GM12891 (cell line): ENCODE measurements around the gene PPP2R2B.

Experiments used
- DNase-seq: peaks from one replicate; pipeline ENCODE4 v3.0.0; 2011; ENCODE audit warnings: low spot score; ENCODE audit not compliant: insufficient read length
- FAIRE-seq: peaks from 2 replicates; lab custom pipeline; 2011; peaks lifted over from hg19 to GRCh38; lab: Jason Lieb, UNC
- PAX5 ChIP-seq: IDR thresholded peaks from 2 replicates; pipeline ENCODE4 v1.6.1; 2011; ENCODE audit warnings: low read length, moderate library complexity, mild to moderate bottlenecking; ENCODE audit not compliant: insufficient read depth, severe bottlenecking
- POLR2A ChIP-seq: IDR thresholded peaks from 2 replicates; pipeline ENCODE4 v1.6.1; 2011; ENCODE audit warnings: low read depth, low read length, control low read depth
- POLR2AphosphoS5 ChIP-seq: IDR thresholded peaks from 2 replicates; pipeline ENCODE4 v1.6.1; 2011; ENCODE audit warnings: low read depth, low read length, control low read depth
- POU2F2 ChIP-seq: IDR thresholded peaks from 2 replicates; pipeline ENCODE4 v1.6.1; 2011; ENCODE audit warnings: low read depth, mild to moderate bottlenecking, control low read depth, low read length, moderate library complexity
- SPI1 ChIP-seq: IDR thresholded peaks from 2 replicates; pipeline ENCODE4 v1.6.1; 2011; ENCODE audit warnings: low read depth, low read length, control low read depth
- TAF1 ChIP-seq: IDR thresholded peaks from 2 replicates; pipeline ENCODE4 v1.6.1; 2011; ENCODE audit warnings: low read depth, low read length, control low read depth

The PPP2R2B gene

DNA sequence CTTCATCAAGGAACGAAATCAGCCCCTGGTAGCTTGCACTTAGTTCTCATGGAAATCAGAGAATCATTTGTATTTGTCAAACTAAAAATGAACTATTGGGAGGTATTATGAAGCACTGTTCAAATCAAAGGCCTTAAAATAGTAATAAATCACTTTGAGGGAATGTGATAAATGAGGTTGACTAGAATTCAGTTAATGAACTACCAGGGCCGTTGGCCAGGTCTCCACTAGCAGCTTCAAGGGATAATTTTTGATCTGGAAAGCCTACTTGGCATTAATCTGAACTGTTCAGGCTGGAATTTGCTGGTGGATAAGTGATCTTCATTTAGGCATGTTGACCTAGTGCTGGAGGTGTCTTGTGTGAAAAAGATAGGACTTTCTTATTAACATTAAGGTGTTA is 286.2 kb downstream of the PPP2R2B start:
- DNase-seq (no peak), FAIRE-seq (no peak)
- TF ChIP-seq PAX5 (no peak), POLR2A (no peak), POLR2AphosphoS5 (no peak), SPI1 (no peak), TAF1 (no peak), POU2F2 (no peak)

DNA sequence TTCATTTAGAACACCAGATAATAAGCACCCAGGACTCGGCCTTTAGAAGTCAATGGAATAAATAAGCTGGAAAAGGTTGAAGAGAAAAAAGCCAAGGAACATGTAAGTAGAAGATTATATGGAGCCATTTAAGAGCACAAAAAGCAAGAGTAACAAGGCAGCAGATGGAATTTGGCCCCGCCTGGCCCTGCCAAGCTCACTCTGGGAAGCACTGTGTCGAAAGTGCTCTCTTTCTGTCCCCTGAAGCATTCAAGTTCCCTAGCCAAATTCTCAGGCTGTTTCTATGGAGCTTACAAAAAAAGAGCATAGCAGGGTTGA is 289.6 kb downstream of the PPP2R2B start:
- no peak for TF ChIP-seq PAX5
- TF ChIP-seq POLR2A, result no peak
- no peak for TF ChIP-seq POU2F2
- no peak for TF ChIP-seq SPI1
- no peak for TF ChIP-seq TAF1
- TF ChIP-seq POLR2AphosphoS5, result no peak
- DNase-seq (no peak), FAIRE-seq (no peak)

DNA sequence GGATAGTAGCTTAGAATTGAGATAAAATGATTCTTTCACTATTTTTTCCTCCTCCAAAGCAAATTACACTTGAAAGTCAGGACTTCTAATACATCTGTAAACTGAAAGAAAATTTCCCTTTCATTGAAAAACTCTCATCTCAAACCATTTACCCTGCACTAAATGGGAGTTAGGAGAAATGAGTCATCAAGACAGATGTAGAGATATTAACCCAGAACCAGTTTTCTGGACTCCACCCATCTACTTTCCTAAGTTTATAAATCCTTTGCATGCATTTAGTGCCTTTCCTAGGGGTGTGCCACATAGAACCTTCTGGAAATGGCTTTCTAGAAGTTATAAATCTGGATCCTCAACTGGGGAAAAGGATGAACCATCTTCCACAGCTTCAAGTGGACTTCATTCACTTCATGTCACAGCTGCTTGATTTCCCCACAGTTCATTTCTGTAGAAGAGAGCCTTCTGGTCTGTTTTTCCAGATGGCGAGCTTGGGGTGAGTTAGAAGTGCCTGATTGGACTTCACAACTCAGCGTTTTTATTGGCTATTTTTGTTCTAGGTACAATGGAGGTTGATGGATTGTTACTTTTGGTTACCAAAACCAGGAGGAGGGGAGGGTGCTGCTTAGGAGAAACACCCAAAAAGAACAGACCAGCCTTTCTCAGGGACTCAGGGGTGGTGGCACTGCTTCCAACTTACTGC is 290.1 kb downstream of the PPP2R2B start:
- FAIRE-seq, result no peak
- no peak for TF ChIP-seq PAX5
- no peak for TF ChIP-seq POLR2A
- TF ChIP-seq POU2F2, result no peak
- TF ChIP-seq TAF1, result no peak
- no peak for TF ChIP-seq SPI1
- TF ChIP-seq POLR2AphosphoS5, result no peak
- DNase-seq, result no peak

DNA sequence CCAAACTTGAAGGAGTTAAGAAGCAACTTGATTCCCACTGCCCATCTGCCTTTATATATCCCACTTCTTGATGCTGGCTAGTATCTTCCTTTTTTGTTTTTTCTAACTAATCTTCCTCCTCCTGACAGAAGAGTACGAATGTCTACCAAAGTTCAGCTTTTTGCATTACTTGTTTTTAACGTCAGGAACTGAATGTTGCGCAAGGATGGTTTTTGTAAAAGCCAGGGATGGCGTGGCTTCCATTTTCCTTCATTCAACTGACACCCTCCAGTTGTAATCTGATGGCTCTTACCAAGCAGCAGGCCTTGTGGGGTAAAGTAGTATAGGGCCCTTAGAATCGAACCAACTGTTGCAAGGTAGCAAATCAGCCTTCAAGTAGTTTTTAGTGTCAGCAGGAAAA is 291.8 kb downstream of the PPP2R2B start:
- no peak for FAIRE-seq
- no peak for DNase-seq
- TF ChIP-seq POLR2AphosphoS5, result no peak
- no peak for TF ChIP-seq POLR2A
- TF ChIP-seq SPI1, result no peak
- no peak for TF ChIP-seq TAF1
- TF ChIP-seq PAX5, result no peak
- TF ChIP-seq POU2F2, result no peak

DNA sequence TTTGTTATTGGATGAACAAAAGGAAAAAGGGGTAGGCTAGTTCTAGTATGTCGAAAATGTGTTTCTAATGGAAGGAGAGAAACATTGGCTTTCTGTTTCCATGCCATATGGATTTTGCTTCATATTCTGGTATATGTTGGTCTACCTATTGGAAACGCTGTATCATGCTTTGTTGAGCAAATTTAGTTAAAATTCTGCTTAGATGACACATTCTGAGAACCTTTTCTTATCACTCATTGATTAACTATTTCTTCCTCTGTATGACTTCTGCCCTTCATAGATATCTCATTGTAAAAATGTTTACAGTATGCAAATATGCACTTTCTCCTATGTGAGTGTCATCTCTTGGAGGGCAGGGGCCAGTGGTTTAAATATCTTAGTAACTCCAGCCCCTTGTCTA is 293.8 kb downstream of the PPP2R2B start:
- TF ChIP-seq SPI1, result no peak
- TF ChIP-seq POLR2AphosphoS5, result no peak
- no peak for TF ChIP-seq TAF1
- no peak for TF ChIP-seq POLR2A
- TF ChIP-seq PAX5, result no peak
- TF ChIP-seq POU2F2, result no peak
- DNase-seq, result no peak
- no peak for FAIRE-seq

DNA sequence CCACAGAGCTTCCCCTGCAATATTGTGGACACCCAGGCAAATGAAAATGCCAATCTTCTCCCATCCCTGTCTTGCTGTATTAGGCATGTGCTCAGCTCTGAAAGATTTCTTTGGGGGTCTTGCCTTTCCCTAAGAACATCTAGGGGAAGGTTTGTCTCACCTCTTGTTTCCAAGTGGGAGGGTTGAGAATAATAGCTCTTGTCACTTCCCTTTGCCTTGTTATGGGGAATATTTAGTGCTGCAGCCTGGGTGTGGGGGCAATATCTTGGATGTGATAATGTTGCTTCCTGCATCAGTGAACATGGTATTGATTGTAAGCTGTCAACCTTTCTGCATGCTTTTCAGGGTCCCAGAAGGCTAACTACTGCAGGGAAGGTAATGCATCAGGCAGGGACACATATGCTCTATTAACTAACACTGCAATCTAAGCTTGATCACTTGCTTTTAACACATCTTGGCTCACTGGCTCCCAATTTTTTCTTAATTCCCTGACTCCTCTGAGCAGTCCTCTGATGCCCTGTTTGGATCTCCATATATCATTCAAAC is 296.4 kb downstream of the PPP2R2B start:
- FAIRE-seq (no peak), DNase-seq (no peak)
- TF ChIP-seq POU2F2, result no peak

DNA sequence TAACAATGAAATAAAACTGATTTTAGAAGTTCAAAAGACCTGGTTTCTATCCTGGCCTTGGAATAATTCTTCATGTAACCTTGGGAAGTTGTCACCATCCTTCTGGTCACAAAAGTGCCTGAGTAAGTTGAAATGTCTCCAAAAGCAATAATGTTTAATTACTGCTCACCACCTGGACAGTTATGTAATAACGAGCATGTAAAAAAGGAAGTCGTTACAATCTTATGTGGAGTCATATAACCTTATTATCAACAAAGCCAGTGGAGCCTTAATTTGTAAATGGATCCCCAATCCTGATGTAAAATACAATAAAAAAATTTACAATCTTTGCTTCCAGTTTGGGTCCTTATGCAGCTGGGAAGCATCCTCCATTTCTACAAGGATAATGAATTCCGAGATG is 298.3 kb downstream of the PPP2R2B start:
- no peak for TF ChIP-seq POU2F2
- TF ChIP-seq POLR2AphosphoS5, result no peak
- no peak for TF ChIP-seq POLR2A
- TF ChIP-seq SPI1, result no peak
- no peak for TF ChIP-seq TAF1
- no peak for TF ChIP-seq PAX5
- DNase-seq, result no peak
- no peak for FAIRE-seq

DNA sequence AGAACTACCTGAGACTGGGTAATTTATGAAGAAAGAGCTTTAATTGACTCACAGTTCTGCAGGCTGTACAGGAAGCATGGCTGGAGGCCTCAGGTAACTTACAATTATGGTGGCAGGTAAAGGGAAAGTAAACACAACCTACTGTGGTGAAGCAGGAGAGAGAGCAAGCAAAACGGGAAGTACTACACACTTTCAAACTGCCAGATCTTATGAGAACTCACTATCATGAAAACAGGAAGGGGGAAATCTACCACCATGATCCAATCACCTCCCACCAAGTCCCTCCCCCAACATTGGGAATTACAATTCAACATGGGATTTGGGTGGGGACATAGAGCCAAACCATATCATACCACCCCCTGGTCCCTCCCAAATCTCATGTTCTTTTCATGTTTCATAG is 303.8 kb downstream of the PPP2R2B start:
- FAIRE-seq (no peak), DNase-seq (no peak)
- TF ChIP-seq TAF1, result no peak
- no peak for TF ChIP-seq POU2F2
- TF ChIP-seq POLR2AphosphoS5, result no peak
- TF ChIP-seq POLR2A, result no peak
- TF ChIP-seq SPI1, result no peak
- TF ChIP-seq PAX5, result no peak

DNA sequence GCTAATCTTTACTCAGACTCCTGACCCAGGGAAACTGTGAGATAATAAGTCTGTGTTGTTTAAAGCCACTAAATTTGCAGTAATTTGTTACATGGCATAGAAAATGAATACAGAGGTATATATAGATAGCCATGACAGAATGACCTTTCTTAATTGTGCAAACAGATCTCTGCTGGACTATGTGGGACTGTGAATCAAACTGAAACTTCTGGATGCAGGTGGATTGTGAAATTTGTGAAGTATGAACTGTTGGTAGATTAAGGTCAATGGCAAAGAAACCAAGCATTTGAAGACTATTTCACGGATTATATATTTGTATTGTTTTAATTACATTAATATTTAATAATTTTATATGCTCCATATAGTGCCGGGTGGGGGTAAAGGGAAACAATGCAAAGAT is 310.4 kb downstream of the PPP2R2B start:
- FAIRE-seq (no peak), DNase-seq (no peak)
- no peak for TF ChIP-seq SPI1
- no peak for TF ChIP-seq PAX5
- TF ChIP-seq TAF1, result no peak
- TF ChIP-seq POLR2A, result no peak
- no peak for TF ChIP-seq POU2F2
- TF ChIP-seq POLR2AphosphoS5, result no peak

DNA sequence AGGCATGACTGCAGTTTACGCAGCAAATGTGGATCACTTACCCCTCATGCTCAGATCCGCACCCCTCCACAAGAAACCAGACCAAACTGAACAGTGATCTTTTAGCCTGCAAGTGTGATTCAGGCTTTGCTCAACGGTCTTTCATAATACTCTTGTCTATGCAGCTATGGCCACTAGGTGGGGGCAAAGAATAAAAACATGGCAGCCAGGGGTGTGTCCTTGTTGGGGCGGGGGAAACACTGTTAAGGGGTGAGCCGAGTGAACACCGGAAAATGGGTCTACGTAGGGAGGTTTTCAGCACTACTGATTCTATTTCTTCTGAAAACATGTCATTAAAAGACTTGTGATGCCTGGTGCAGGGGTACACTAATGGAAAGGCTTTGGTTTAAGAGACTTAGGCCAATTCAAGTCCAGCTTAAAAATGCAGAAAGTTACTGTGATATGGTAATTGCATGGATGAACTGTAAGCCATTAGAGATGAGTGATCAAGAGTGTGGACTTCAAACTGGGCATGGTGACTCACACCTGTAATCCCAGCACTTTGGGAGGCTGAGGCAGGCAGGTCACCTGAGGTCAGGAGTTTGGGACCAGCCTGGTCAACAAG is 312.7 kb downstream of the PPP2R2B start:
- FAIRE-seq (peak; percentile 82), DNase-seq (peak; percentile 36)
- TF ChIP-seq TAF1 (no peak), POLR2A (no peak), SPI1 (no peak), PAX5 (no peak), POU2F2 (no peak), POLR2AphosphoS5 (no peak)
